SK-N-DZ (cell line): ENCODE measurements around the gene NMNAT2.
A peak's percentile ranks its signal among the peaks of the same experiment; 100 is the strongest.
"Not testable (repeated sequence)": the region's sequence is repeated elsewhere in the genome, so short reads cannot be mapped to it uniquely, and the experiment has no call there.

Source experiments
- DNase-seq: peaks from one replicate; pipeline ENCODE4 v3.0.0-alpha.2; 2015; ENCODE audit warnings: low spot score

NMNAT2 gene

GRCh38 chr1:183288583-183288982 lies 129.6 kb downstream of the NMNAT2 start:
- no peak for DNase-seq

GRCh38 chr1:183287191-183287675 lies 130.9 kb downstream of the NMNAT2 start:
- no peak for DNase-seq

- DNase-seq: no peak
Observed at GRCh38 chr1:183285746-183286145, 132.4 kb downstream of the NMNAT2 start.

GRCh38 chr1:183285256-183285655 lies 132.9 kb downstream of the NMNAT2 start:
- no peak for DNase-seq

- DNase-seq: no peak
Observed at GRCh38 chr1:183284086-183284485, 134.1 kb downstream of the NMNAT2 start.

- no peak for DNase-seq
Observed at GRCh38 chr1:183283286-183283685, 134.9 kb downstream of the NMNAT2 start.

- no peak for DNase-seq
Observed at GRCh38 chr1:183282101-183282855, 135.9 kb downstream of the NMNAT2 start.

GRCh38 chr1:183281553-183282091 lies 136.6 kb downstream of the NMNAT2 start:
- peak; percentile 81 for DNase-seq

GRCh38 chr1:183281039-183281438 lies 137.1 kb downstream of the NMNAT2 start:
- DNase-seq: no peak

- no peak for DNase-seq
Observed at GRCh38 chr1:183279835-183280234, 138.3 kb downstream of the NMNAT2 start.

GRCh38 chr1:183278739-183279591 lies 139.2 kb downstream of the NMNAT2 start:
- no peak for DNase-seq

GRCh38 chr1:183277821-183278738 lies 140.1 kb downstream of the NMNAT2 start:
- DNase-seq: no peak

GRCh38 chr1:183276386-183277080 lies 141.6 kb downstream of the NMNAT2 start:
- no peak for DNase-seq

- no peak for DNase-seq
Observed at GRCh38 chr1:183275322-183275721, 142.9 kb downstream of the NMNAT2 start.

- no peak for DNase-seq
Observed at GRCh38 chr1:183274836-183275235, 143.3 kb downstream of the NMNAT2 start.

GRCh38 chr1:183273984-183274383 lies 144.2 kb downstream of the NMNAT2 start:
- not testable (repeated sequence) for DNase-seq

- no peak for DNase-seq
Observed at GRCh38 chr1:183273300-183273699, 144.9 kb downstream of the NMNAT2 start.

GRCh38 chr1:183272390-183272848 lies 145.8 kb downstream of the NMNAT2 start:
- DNase-seq: no peak

- DNase-seq: no peak
Observed at GRCh38 chr1:183270541-183271141, 147.5 kb downstream of the NMNAT2 start.
